Fibroblast of mammary gland (primary cell): ENCODE measurements around the gene FOXD4.
"Not testable (repeated sequence)": the region's sequence is repeated elsewhere in the genome, so short reads cannot be mapped to it uniquely, and the experiment has no call there.

Experiments
- DNase-seq: peaks from one replicate; pipeline ENCODE4 v3.0.0-alpha.2; 2010; ENCODE audit warnings: low read depth
- H3K4me3 ChIP-seq: 2 replicates; pipeline ENCODE4 v1.5.1; 2011; ENCODE audit warnings: low read depth, mild to moderate bottlenecking, low read length, moderate library complexity; ENCODE audit not compliant: control insufficient read depth

FOXD4 gene

GRCh38 chr9:98775-99174 is 19.4 kb downstream of the FOXD4 start:
- DNase-seq, H3K4me3 ChIP-seq: not testable (repeated sequence)

- not testable (repeated sequence) for DNase-seq
Observed at GRCh38 chr9:94992-95391, 23.2 kb downstream of the FOXD4 start.

GRCh38 chr9:94323-94722 is 23.9 kb downstream of the FOXD4 start:
- not testable (repeated sequence) for H3K4me3 ChIP-seq
- DNase-seq, result peak; percentile 10

More at GRCh38 chr9:94992-95391, 23.2 kb downstream of the FOXD4 start:
- H3K4me3 ChIP-seq, result not testable (repeated sequence)

- not testable (repeated sequence) for H3K4me3 ChIP-seq, DNase-seq
Observed at GRCh38 chr9:93909-94308, 24.3 kb downstream of the FOXD4 start.

GRCh38 chr9:90851-91250 is 27.4 kb downstream of the FOXD4 start:
- DNase-seq, result not testable (repeated sequence)

GRCh38 chr9:88396-89037 is 29.7 kb downstream of the FOXD4 start:
- H3K4me3 ChIP-seq, DNase-seq: not testable (repeated sequence)

More at GRCh38 chr9:90851-91250, 27.4 kb downstream of the FOXD4 start:
- not testable (repeated sequence) for H3K4me3 ChIP-seq

GRCh38 chr9:87860-88259 is 30.4 kb downstream of the FOXD4 start:
- not testable (repeated sequence) for DNase-seq, H3K4me3 ChIP-seq

- not testable (repeated sequence) for DNase-seq, H3K4me3 ChIP-seq
Observed at GRCh38 chr9:87105-87504, 31.1 kb downstream of the FOXD4 start.

GRCh38 chr9:86697-87096 is 31.5 kb downstream of the FOXD4 start:
- DNase-seq, H3K4me3 ChIP-seq: not testable (repeated sequence)

- H3K4me3 ChIP-seq, DNase-seq: not testable (repeated sequence)
Observed at GRCh38 chr9:82932-83689, 35.1 kb downstream of the FOXD4 start.

GRCh38 chr9:78333-78732 is 39.9 kb downstream of the FOXD4 start:
- DNase-seq, H3K4me3 ChIP-seq: not testable (repeated sequence)

GRCh38 chr9:76389-76788 is 41.8 kb downstream of the FOXD4 start:
- DNase-seq, H3K4me3 ChIP-seq: not testable (repeated sequence)

GRCh38 chr9:73900-74525 is 44.2 kb downstream of the FOXD4 start:
- not testable (repeated sequence) for H3K4me3 ChIP-seq, DNase-seq

- peak; percentile 4 for DNase-seq
- H3K4me3 ChIP-seq, result peak overlapping the region; percentile 15
Observed at GRCh38 chr9:73076-73899, 44.9 kb downstream of the FOXD4 start.
